Stomach (tissue), 4 donors: Measurements from ENCODE around the gene DACH1.

Experiments used
- POLR2AphosphoS5 ChIP-seq, 3 donors: sonication (generic); formaldehyde crosslinking; IDR thresholded peaks; one replicate each; pipeline ENCODE4 v1.6.1; 2016; ENCODE audit warnings: antibody characterized with exemption in 3 of 3
- TF ChIP-seq, protein P1 (sequence below), 7 experiments: fragments of 450-650 bp in 4 of 7; fragments of 200-600 bp in 3 of 7; sonication (generic) in 3 of 7; IDR thresholded peaks; one replicate each; pipeline ENCODE4 v1.5.1; 2016 to 2019; ENCODE audit warnings: antibody characterized with exemption in 7 of 7, control low read depth in 2 of 7, mild to moderate bottlenecking in 1 of 7

DNA sequence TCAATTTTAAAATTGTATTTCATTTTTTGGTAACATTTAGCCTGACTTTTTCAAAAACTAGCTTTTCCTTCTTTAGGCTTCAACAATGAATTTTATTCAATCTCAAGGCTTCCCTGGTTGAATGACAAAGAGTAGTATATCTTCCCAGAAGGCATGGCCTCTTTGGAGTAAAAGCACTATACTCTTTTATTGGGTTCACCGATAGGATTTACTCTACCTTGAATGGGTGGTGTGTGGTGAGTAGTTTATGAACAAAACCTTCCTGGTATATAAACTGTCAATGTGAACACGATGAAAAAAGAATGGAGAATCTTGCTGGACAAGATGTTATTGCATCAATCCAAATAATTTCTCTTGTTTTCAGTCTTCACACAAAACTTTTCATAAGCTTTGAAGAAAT lies 167.7 kb downstream of the DACH1 start:
- no peak for TF ChIP-seq POLR2AphosphoS5 (IDR thresholded peaks at IDR 0.05)
- TF ChIP-seq, protein P1, sequence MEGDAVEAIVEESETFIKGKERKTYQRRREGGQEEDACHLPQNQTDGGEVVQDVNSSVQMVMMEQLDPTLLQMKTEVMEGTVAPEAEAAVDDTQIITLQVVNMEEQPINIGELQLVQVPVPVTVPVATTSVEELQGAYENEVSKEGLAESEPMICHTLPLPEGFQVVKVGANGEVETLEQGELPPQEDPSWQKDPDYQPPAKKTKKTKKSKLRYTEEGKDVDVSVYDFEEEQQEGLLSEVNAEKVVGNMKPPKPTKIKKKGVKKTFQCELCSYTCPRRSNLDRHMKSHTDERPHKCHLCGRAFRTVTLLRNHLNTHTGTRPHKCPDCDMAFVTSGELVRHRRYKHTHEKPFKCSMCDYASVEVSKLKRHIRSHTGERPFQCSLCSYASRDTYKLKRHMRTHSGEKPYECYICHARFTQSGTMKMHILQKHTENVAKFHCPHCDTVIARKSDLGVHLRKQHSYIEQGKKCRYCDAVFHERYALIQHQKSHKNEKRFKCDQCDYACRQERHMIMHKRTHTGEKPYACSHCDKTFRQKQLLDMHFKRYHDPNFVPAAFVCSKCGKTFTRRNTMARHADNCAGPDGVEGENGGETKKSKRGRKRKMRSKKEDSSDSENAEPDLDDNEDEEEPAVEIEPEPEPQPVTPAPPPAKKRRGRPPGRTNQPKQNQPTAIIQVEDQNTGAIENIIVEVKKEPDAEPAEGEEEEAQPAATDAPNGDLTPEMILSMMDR (IDR thresholded peaks at IDR 0.05) = no peak
